GM19351 (cell line): ENCODE data around the gene PRKN.

Source experiments
- ATAC-seq: cut with Tn5 transposase; IDR thresholded peaks from one replicate; pipeline ENCODE4 v1.9.1; 2021; ENCODE audit warnings: mild to moderate bottlenecking, moderate library complexity; ENCODE audit not compliant: unreplicated experiment

The PRKN gene

GRCh38 chr6:161696801-161697200 is 1030.8 kb downstream of the PRKN start:
- ATAC-seq = no peak

- no peak for ATAC-seq
These were observed 1032.6 kb downstream of the PRKN start for GRCh38 chr6:161694995-161695394.

GRCh38 chr6:161686655-161687054 is 1040.9 kb downstream of the PRKN start:
- no peak for ATAC-seq

- no peak for ATAC-seq
These were observed 1042.7 kb downstream of the PRKN start for GRCh38 chr6:161684731-161685475.

- ATAC-seq = no peak
These were observed 1044.2 kb downstream of the PRKN start for GRCh38 chr6:161683400-161683799.

- ATAC-seq = no peak
These were observed 1044.6 kb downstream of the PRKN start for GRCh38 chr6:161682982-161683381.

- no peak for ATAC-seq
These were observed 1047.5 kb downstream of the PRKN start for GRCh38 chr6:161679980-161680538.

GRCh38 chr6:161677188-161677587 is 1050.4 kb downstream of the PRKN start:
- no peak for ATAC-seq

GRCh38 chr6:161676586-161676985 is 1051.0 kb downstream of the PRKN start:
- no peak for ATAC-seq

- ATAC-seq = no peak
These were observed 1052.5 kb downstream of the PRKN start for GRCh38 chr6:161674930-161675682.

GRCh38 chr6:161673026-161673425 is 1054.5 kb downstream of the PRKN start:
- ATAC-seq = no peak

- ATAC-seq = no peak
These were observed 1056.4 kb downstream of the PRKN start for GRCh38 chr6:161671117-161671516.

GRCh38 chr6:161668665-161669064 is 1058.9 kb downstream of the PRKN start:
- no peak for ATAC-seq

- no peak for ATAC-seq
These were observed 1059.6 kb downstream of the PRKN start for GRCh38 chr6:161667957-161668356.

- ATAC-seq = no peak
These were observed 1063.9 kb downstream of the PRKN start for GRCh38 chr6:161663682-161664081.

- no peak for ATAC-seq
These were observed 1066.6 kb downstream of the PRKN start for GRCh38 chr6:161660666-161661571.

- no peak for ATAC-seq
These were observed 1069.4 kb downstream of the PRKN start for GRCh38 chr6:161658211-161658610.

- no peak for ATAC-seq
These were observed 1073.4 kb downstream of the PRKN start for GRCh38 chr6:161654209-161654608.

GRCh38 chr6:161651949-161652348 is 1075.6 kb downstream of the PRKN start:
- ATAC-seq = no peak

GRCh38 chr6:161649841-161650240 is 1077.7 kb downstream of the PRKN start:
- no peak for ATAC-seq

- no peak for ATAC-seq
These were observed 1078.5 kb downstream of the PRKN start for GRCh38 chr6:161649068-161649467.
